Activated CD4-positive, CD25-positive, alpha-beta regulatory T cell (primary cell): ENCODE data around the gene PFDN2.

Source experiments
- DNase-seq, 4 experiments: peaks; one replicate each; lab custom pipeline; 2025; lab: John Stamatoyannopoulos, UW

PFDN2 gene

GRCh38 chr1:161099090-161099802 lies 18.6 kb downstream of the PFDN2 start:
- no peak for DNase-seq

- DNase-seq: peak in 2 of 4 experiments; percentile 35 to 45
Observed at GRCh38 chr1:161098210-161099068, 19.4 kb downstream of the PFDN2 start, which contains the start of gene KLHDC9. Gene KLHDC9, plus strand, starts transcription at chr1:161098361. Its CDS starts 175 bp downstream, at chr1:161098536.

DNA sequence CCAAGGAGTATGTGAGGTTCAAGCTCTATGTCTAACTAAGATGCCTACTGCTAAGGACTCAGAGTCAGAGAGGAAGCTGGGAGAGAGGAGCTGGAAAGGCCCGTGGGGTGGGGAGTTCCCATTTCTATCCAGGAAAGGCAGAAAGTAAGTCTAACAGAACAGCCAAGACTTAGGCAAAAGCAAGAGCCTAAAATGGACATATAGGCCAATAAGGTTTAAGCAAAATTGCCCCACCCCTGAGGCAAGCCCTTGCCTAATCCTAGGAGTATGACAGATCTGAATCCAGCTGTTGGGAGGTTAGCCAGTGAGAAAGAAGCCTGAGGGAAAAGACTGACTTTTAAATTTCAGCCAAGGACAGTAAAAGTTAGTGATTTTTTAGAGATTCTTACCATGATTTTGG lies 21.3 kb downstream of the PFDN2 start:
- no peak for DNase-seq

GRCh38 chr1:161096015-161096414 lies 21.8 kb downstream of the PFDN2 start:
- no peak for DNase-seq

GRCh38 chr1:161095230-161095629 lies 22.6 kb downstream of the PFDN2 start:
- no peak for DNase-seq

GRCh38 chr1:161094481-161094880 lies 23.4 kb downstream of the PFDN2 start:
- DNase-seq: no peak

GRCh38 chr1:161092621-161093028 lies 25.2 kb downstream of the PFDN2 start:
- no peak for DNase-seq

DNA sequence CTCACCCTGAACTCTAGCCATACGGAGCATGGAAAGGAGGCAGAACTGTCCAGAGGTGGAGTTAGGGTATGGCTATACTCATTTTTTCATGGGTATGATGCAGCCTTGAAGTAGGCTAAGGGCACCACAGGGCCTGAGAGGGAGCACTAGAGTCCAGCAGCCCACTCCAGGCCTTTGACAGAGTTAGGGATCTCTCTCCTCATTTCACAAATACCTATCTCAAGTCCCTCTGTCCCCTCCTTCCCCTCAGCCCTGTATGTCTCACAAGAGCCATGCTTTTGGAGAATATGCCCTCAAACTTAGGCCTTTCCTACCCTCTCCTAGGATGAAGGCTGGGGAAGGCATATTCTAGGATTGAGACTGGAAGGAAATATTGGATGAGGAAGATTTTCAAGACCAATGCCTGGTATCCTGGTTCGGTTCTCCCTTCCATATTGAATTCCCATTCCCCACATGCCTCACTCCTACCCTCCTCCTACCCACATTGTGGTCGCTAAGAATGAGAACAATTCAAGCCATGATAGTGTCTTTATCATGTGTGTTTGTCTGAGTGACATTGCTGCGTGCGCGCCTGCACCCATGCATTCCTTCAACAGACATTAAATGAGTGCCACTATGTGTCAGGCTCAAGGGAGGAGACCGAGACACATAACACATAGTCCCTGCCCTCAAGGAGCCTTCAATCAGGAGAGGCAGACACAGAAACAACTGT lies 25.9 kb downstream of the PFDN2 start:
- DNase-seq: no peak

- DNase-seq: no peak
Observed at GRCh38 chr1:161091093-161091492, 26.7 kb downstream of the PFDN2 start.

DNA sequence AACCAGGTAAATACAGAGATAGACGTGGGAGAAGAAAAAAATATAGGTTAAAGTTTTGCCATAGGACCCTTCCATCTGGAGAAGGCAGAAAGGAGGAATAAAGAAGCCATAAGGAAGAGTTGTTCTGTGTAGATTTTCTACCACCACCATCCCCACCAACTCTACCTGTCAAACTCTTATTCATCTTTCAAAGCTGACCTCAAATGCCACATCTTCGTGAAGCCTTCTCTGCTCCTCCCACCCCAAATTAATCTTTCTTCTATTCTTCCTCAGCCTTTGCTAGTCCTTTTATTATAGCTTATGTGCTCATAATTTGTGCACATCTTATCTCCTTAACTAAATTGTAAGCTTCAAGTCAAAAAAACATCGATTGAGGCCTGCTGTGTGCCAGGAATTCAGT lies 27.2 kb downstream of the PFDN2 start:
- DNase-seq: no peak

GRCh38 chr1:161089938-161090337 lies 27.9 kb downstream of the PFDN2 start:
- DNase-seq: no peak

DNA sequence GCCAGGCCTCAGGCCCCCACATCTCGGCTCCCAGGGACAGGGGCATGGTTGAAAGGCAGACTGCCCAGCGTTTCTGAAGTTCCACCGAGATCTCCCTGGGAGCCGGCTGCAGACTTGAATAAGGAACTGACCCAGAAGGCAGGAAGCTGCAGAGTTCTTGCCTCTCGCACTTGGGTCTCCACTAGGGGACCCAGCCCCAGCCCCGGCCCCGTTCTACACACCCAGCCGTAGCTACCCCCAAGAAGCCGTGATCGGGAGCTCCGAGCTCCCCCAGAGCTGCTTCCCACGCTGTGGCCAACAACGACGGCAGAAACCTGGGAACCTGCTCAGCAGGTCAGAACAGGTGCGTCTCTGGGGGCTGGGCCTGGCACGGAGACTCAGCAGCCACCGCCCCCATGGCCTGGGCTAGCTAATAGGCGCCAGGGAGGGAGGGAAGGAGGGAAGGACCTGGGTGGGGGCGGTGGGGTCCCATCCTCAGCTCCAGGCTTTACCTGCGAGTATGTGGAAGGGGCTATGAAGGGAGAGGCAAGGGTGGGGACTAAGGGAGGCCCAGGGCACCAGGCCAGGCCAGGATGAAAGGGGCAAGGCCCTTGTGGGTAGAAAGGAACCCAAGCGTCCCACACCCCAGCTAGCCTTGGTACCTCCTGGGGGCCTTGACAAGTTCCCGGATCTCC lies 28.4 kb downstream of the PFDN2 start, which contains the start of gene NECTIN4:
Gene NECTIN4, minus strand, starts transcription at position 308 of the 674 bp plus-strand sequence. Its CDS starts 262 bp downstream, at position 46.
- no peak for DNase-seq

- no peak for DNase-seq
Observed at GRCh38 chr1:161088587-161089110, 29.2 kb downstream of the PFDN2 start.

DNA sequence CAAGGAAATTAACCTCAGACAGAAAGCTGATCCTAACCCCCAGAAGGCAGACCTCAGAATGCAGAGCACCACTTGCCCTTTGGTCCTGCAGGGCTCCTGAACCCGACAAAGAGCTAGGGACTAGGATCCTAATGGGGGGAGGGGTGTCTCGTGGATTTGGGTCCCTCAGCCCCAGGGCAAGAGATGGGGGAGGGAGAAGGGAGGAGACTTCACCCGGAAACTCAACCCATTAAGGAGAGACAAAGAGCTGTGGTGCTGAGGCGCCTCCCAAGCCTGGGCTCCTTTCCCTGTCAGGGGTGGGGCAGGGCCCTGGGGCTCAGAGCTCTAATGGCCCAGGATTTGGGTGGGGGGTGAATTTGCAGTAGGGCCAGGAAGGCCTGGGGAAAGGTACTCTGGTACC lies 31.4 kb downstream of the PFDN2 start:
- DNase-seq: no peak

- no peak for DNase-seq
Observed at GRCh38 chr1:161085165-161085564, 32.7 kb downstream of the PFDN2 start.

- DNase-seq: no peak
Observed at GRCh38 chr1:161084597-161084988, 33.2 kb downstream of the PFDN2 start.

DNA sequence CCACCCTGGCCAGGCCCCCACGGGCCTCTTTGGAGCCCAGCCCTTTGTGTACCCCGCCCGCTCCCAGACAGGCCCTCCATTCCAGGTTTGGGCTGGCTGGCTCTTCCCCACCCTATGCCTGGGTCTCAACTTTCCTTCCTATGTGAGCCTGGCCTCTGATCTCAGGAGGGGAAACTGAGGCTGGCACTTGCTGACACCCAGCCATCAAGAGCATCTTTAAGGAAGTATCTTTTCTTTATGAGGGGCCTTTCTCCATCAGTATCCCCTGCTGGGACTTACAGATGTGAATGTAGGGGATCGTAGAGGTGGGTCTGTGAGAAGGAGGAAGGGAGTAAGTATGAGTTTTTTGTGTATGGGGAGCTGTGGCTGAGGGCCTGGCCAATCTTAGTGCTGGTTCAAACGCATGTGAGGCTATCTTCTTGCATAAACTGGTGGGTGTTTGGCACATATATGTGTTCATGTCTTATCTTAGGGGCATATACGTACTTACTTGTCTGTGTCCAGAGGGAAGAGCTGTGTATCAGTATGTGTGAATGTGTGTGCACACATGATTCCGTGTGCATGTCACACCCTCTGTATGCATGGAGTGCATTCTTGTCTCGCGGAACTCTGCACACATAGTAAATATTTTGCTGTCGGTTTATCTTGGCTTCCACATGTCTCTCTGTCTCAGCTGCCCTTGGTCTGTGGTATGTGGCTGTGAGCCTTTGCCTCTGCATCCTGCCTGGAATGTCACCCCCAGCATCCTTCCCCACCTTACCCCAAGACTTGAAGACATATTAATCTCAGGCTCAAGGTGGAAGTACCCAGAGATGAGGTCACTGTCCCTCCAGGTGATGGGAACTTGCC lies 33.9 kb downstream of the PFDN2 start:
- no peak for DNase-seq

GRCh38 chr1:161082996-161083747 lies 34.7 kb downstream of the PFDN2 start:
- DNase-seq: no peak

GRCh38 chr1:161082483-161082882 lies 35.4 kb downstream of the PFDN2 start:
- no peak for DNase-seq

DNA sequence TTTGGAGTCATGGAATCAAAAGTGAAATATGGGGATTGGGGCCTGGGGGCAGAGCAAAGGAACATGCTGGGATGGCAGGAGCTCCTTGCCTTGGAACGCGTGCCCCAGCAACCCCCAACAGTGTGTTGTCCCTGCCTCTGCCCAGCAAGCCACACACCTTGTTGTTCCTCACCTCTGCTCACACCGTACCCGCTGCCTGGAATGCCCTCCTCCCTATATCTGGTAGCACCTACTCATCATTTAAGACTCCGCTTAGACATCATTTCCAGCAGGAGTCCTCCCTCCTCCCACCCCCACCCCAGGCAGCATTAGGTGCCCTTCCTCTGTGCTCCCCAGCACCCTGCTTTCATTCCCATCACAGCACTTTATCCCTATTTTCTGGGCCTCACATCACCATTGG lies 36.3 kb downstream of the PFDN2 start:
- DNase-seq: no peak
